ENCODE measurements around the gene DESI1.

- TF ChIP-seq CTCF (IDR thresholded peaks at IDR 0.05): no peak
- no peak for TF ChIP-seq POLR2AphosphoS5 (IDR thresholded peaks at IDR 0.05)
Observed at GRCh38 chr22:41664490-41664889, 43.6 kb upstream of the DESI1 start.
